Measurements from ENCODE around the gene METTL27. TPM values are rescaled to one million over a fixed set of nuclear protein-coding genes. Genes with fewer than 3 reads are reported as not detected.

The METTL27 gene
- total and polyA plus RNA-seq, 9 of the 15 experiments (the other 6 are each of a cell fraction or from before 2014, with no cell fraction given): 0.08 to 0.82 (median 0.33) TPM; not detected in 4

DNA sequence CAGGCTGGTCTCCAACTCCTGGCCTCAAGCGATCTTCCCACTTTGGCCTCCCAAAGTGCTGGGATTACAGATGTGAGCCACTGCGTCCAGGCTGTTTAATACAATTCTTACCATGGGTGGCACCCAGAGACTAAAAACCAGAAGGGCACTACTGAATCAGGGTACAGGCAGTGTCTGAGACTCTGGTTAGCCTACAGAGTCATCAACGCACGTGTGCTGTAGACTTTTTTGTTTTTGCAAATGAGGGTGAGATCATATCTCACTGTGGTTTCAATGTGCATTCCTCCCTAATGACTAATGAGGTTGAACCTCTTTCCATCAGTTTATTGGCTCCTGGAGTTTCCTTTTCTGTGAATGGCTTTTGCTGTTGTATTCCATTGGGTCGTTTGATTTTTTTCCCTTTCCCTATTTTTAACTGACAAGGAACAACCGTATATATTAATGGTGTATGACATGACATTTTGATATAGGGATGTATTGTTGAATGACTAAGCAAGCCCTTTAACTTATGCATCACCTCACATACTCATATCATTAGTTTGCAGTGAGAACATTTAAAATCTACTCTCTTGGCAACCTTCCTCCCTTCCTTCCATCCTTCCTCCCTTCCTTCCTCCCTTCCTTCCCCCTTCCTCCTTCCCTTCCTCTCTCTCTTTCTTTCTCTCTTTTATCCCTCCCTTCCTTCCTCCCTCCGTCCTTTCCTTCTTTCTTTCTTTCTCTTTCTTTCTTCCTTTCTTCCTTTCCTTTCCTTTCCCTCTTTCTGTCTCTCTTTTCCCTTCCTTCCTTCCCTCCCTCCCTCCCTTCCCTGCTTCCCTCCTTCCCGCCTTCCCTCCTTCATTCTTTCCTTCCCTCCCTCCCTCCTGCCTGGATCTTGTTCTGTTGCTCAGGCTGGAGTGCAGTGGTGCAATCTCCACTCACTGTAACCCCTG lies 9.4 kb upstream of the METTL27 start (continued):
- TF ChIP-seq, protein P1, sequence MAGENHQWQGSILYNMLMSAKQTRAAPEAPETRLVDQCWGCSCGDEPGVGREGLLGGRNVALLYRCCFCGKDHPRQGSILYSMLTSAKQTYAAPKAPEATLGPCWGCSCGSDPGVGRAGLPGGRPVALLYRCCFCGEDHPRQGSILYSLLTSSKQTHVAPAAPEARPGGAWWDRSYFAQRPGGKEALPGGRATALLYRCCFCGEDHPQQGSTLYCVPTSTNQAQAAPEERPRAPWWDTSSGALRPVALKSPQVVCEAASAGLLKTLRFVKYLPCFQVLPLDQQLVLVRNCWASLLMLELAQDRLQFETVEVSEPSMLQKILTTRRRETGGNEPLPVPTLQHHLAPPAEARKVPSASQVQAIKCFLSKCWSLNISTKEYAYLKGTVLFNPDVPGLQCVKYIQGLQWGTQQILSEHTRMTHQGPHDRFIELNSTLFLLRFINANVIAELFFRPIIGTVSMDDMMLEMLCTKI (IDR thresholded peaks at IDR 0.05; ENCODE audit: partially characterized antibody): no peak
- TF ChIP-seq BRCA1 (IDR thresholded peaks at IDR 0.05) (no peak), BRCA1 (CRISPR knock-in tag; IDR thresholded peaks at IDR 0.05) (no peak), MIER1 (IDR thresholded peaks at IDR 0.05; ENCODE audit: low read depth) (no peak), ILK (tag; IDR thresholded peaks at IDR 0.05; ENCODE audit: borderline replicate concordance, low read depth) (no peak), CHD1 (IDR thresholded peaks at IDR 0.05; ENCODE audit: low read length) (no peak), SOX6 (IDR thresholded peaks at IDR 0.05) (peak; percentile 92), GTF2F1 (IDR thresholded peaks at IDR 0.05; ENCODE audit: low read depth, low read length) (no peak), ZFX (CRISPR knock-in tag; IDR thresholded peaks at IDR 0.05) (no peak), LARP7 (IDR thresholded peaks at IDR 0.05) (no peak), ZBTB1 (CRISPR knock-in tag; IDR thresholded peaks at IDR 0.05; ENCODE audit: borderline replicate concordance, low read depth) (no peak), ZNF324 (CRISPR knock-in tag; IDR thresholded peaks at IDR 0.05) (no peak), EWSR1 (IDR thresholded peaks at IDR 0.05; ENCODE audit: borderline replicate concordance, low read depth, partially characterized antibody) (no peak), SMAD1 (IDR thresholded peaks at IDR 0.05; ENCODE audit: low read depth, low read length, partially characterized antibody) (no peak), ETS2 (tag; IDR thresholded peaks at IDR 0.05; ENCODE audit: borderline replicate concordance, poor library complexity, severe bottlenecking) (no peak), ZNF507 (tag; conservative IDR thresholded peaks at IDR 0.05) (no peak), ZNF165 (CRISPR knock-in tag; IDR thresholded peaks at IDR 0.05; ENCODE audit: borderline replicate concordance) (no peak)
- TF ChIP-seq, protein P2, sequence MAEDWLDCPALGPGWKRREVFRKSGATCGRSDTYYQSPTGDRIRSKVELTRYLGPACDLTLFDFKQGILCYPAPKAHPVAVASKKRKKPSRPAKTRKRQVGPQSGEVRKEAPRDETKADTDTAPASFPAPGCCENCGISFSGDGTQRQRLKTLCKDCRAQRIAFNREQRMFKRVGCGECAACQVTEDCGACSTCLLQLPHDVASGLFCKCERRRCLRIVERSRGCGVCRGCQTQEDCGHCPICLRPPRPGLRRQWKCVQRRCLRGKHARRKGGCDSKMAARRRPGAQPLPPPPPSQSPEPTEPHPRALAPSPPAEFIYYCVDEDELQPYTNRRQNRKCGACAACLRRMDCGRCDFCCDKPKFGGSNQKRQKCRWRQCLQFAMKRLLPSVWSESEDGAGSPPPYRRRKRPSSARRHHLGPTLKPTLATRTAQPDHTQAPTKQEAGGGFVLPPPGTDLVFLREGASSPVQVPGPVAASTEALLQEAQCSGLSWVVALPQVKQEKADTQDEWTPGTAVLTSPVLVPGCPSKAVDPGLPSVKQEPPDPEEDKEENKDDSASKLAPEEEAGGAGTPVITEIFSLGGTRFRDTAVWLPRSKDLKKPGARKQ (CRISPR knock-in tag; IDR thresholded peaks at IDR 0.05): no peak
- TF ChIP-seq, protein P3, sequence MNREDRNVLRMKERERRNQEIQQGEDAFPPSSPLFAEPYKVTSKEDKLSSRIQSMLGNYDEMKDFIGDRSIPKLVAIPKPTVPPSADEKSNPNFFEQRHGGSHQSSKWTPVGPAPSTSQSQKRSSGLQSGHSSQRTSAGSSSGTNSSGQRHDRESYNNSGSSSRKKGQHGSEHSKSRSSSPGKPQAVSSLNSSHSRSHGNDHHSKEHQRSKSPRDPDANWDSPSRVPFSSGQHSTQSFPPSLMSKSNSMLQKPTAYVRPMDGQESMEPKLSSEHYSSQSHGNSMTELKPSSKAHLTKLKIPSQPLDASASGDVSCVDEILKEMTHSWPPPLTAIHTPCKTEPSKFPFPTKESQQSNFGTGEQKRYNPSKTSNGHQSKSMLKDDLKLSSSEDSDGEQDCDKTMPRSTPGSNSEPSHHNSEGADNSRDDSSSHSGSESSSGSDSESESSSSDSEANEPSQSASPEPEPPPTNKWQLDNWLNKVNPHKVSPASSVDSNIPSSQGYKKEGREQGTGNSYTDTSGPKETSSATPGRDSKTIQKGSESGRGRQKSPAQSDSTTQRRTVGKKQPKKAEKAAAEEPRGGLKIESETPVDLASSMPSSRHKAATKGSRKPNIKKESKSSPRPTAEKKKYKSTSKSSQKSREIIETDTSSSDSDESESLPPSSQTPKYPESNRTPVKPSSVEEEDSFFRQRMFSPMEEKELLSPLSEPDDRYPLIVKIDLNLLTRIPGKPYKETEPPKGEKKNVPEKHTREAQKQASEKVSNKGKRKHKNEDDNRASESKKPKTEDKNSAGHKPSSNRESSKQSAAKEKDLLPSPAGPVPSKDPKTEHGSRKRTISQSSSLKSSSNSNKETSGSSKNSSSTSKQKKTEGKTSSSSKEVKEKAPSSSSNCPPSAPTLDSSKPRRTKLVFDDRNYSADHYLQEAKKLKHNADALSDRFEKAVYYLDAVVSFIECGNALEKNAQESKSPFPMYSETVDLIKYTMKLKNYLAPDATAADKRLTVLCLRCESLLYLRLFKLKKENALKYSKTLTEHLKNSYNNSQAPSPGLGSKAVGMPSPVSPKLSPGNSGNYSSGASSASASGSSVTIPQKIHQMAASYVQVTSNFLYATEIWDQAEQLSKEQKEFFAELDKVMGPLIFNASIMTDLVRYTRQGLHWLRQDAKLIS (CRISPR knock-in tag; IDR thresholded peaks at IDR 0.05): no peak
- TF ChIP-seq, protein P4, sequence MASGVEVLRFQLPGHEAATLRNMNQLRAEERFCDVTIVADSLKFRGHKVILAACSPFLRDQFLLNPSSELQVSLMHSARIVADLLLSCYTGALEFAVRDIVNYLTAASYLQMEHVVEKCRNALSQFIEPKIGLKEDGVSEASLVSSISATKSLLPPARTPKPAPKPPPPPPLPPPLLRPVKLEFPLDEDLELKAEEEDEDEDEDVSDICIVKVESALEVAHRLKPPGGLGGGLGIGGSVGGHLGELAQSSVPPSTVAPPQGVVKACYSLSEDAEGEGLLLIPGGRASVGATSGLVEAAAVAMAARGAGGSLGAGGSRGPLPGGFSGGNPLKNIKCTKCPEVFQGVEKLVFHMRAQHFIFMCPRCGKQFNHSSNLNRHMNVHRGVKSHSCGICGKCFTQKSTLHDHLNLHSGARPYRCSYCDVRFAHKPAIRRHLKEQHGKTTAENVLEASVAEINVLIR (CRISPR knock-in tag; IDR thresholded peaks at IDR 0.05): no peak
